Measurements from ENCODE around the gene DISC1.

Gene DISC1

DNA sequence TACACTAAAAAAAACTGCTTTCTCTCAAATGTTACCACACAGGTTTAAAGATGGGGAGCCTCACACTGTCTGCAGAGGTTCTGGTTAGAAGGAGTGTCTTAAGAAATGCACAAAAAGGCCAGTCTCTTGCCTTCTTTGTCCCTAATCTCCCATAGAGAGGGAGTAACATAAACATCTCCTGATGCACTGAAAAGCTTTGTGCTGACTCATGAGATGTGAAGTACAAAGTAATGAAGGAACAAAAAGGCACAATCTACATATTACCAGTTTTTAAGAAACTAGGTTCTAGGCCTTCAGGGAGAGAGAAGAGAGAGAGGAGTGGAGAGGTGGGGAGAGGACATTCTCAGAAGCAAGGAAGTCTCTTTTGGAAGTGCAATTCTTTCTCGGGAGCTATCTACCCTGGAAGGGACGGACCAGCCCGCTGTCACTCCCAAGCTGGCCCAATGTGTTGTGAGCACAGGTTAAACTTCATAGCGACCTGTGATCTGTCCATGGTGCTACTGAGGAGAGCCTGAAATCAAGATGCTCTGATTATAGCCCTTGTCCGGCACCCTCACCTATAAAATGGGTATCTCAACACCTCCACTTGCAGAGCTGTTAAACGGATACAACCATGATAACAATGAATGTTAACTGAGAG, 458.1 kb downstream of the DISC1 start:
- TF ChIP-seq, protein P1, sequence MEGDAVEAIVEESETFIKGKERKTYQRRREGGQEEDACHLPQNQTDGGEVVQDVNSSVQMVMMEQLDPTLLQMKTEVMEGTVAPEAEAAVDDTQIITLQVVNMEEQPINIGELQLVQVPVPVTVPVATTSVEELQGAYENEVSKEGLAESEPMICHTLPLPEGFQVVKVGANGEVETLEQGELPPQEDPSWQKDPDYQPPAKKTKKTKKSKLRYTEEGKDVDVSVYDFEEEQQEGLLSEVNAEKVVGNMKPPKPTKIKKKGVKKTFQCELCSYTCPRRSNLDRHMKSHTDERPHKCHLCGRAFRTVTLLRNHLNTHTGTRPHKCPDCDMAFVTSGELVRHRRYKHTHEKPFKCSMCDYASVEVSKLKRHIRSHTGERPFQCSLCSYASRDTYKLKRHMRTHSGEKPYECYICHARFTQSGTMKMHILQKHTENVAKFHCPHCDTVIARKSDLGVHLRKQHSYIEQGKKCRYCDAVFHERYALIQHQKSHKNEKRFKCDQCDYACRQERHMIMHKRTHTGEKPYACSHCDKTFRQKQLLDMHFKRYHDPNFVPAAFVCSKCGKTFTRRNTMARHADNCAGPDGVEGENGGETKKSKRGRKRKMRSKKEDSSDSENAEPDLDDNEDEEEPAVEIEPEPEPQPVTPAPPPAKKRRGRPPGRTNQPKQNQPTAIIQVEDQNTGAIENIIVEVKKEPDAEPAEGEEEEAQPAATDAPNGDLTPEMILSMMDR (IDR thresholded peaks at IDR 0.05; ENCODE audit: low read length, missing control alignments), result no peak
- DNase-seq (ENCODE audit: low read depth), result peak; percentile 29

GRCh38 chr1:232090816-232091215, 464.2 kb downstream of the DISC1 start:
- DNase-seq (ENCODE audit: low read depth), result no peak
- no peak overlapping the region for H3K4me3 ChIP-seq (replicated peaks; ENCODE audit: low read depth, low read length)
- TF ChIP-seq, protein P1 (IDR thresholded peaks at IDR 0.05; ENCODE audit: low read length, missing control alignments), result no peak

More for the DNA sequence above, 458.1 kb downstream of the DISC1 start:
- H3K4me3 ChIP-seq (replicated peaks; ENCODE audit: low read depth, low read length), result no peak overlapping the region
